PC-9 (cell line): Measurements from ENCODE around the gene PPP1R37.
"Not testable (repeated sequence)": the region's sequence is repeated elsewhere in the genome, so short reads cannot be mapped to it uniquely, and the experiment has no call there.

Source experiments
- CTCF ChIP-seq: fragments of 200-600 bp; sonication (generic); conservative IDR thresholded peaks from 2 replicates; pipeline ENCODE4 v1.6.1; 2017; ENCODE audit warnings: mixed run types, antibody characterized with exemption, mild to moderate bottlenecking, moderate library complexity
- EZH2 ChIP-seq: fragments of 200-600 bp; sonication (generic); IDR thresholded peaks from 2 replicates; pipeline ENCODE4 v1.8.0; 2017; ENCODE audit warnings: antibody characterized with exemption, low read depth

GRCh38 chr19:45118591-45119355 is 25.8 kb downstream of the PPP1R37 start:
- TF ChIP-seq EZH2, CTCF: not testable (repeated sequence)
